GM12878 (cell line): ENCODE measurements around the gene SEMA5A. TPM values are rescaled to one million over a fixed set of nuclear protein-coding genes. Genes with fewer than 3 reads are reported as not detected.

Source experiments
- ATAC-seq: fragments of 200-7000 bp; cut with Tn5 transposase; 3 replicates; pipeline ENCODE4 v1.9.1; 2020; ENCODE audit warnings: mild to moderate bottlenecking, moderate library complexity
- BruUV-seq: library from RNA; stranded (reverse); fragments of 400-500 nt; replicated peaks from 2 replicates; lab custom pipeline; 2021; lab: Mats Ljungman, UMichigan
- CTCF ChIA-PET: fragments of 300-600 bp; sonication (Branson Sonifier 250); formaldehyde crosslinking; extraction: SDS; loops from one replicate; lab custom pipeline; 2021; ENCODE audit warnings: inconsistent platforms; lab: Yijun Ruan, JAX
- POLR2A ChIA-PET: fragments of 350-600 bp; formaldehyde crosslinking; extraction: SDS; loops from one replicate; lab custom pipeline; 2021; ENCODE audit warnings: inconsistent platforms; lab: Charles Lee
- RAD21 ChIA-PET: fragments of 300-600 bp; sonication (Branson Sonifier 250); formaldehyde crosslinking; loops from one replicate; lab custom pipeline; 2023; ENCODE audit warnings: antibody characterized with exemption; ENCODE audit not compliant: unreplicated experiment; lab: Charles Lee
- SMC1A ChIA-PET: fragments of 300-600 bp; sonication (Branson Sonifier 250); formaldehyde crosslinking; loops from one replicate; lab custom pipeline; 2023; ENCODE audit not compliant: unreplicated experiment, uncharacterized antibody; lab: Charles Lee
- DNase-seq: peaks from one replicate; pipeline ENCODE4 v3.0.0-alpha.2; 2011; ENCODE audit warnings: low read depth, low spot score
- FAIRE-seq: peaks from 3 replicates; lab custom pipeline; 2011; peaks lifted over from hg19 to GRCh38; lab: Jason Lieb, UNC
- H2AFZ ChIP-seq: 2 replicates; pipeline ENCODE4 v1.6.0; 2011; ENCODE audit warnings: low read depth, low read length, control low read depth; ENCODE audit not compliant: control insufficient read depth
- H3K27ac ChIP-seq: 2 replicates; pipeline ENCODE4 v1.5.1; 2011; ENCODE audit warnings: control low read depth; ENCODE audit not compliant: control insufficient read depth, insufficient read depth
- H3K27me3 ChIP-seq, 2 experiments: replicated peaks in 1 of 2; 2 replicates each; pipeline versions ENCODE4 v1.6.0 to v1.6.1; 2011; ENCODE audit warnings: low read length in 1 of 2; ENCODE audit not compliant: control insufficient read depth in 2 of 2, insufficient read depth in 2 of 2
- H3K36me3 ChIP-seq, 2 experiments: 2 replicates each; pipeline ENCODE4 v1.5.1; 2011; ENCODE audit warnings: low read length in 1 of 2; ENCODE audit not compliant: control insufficient read depth in 2 of 2, insufficient read depth in 2 of 2
- H3K4me1 ChIP-seq: 2 replicates; pipeline ENCODE4 v1.6.1; 2011; ENCODE audit warnings: mild to moderate bottlenecking, low read length, moderate library complexity, mixed read lengths; ENCODE audit not compliant: control insufficient read depth, insufficient read depth
- H3K4me2 ChIP-seq: 2 replicates; pipeline ENCODE4 v1.6.0; 2011; ENCODE audit warnings: control low read depth; ENCODE audit not compliant: control insufficient read depth, insufficient read depth
- H3K4me3 ChIP-seq: fragments of 200-600 bp; sonication (generic); 2 replicates; pipeline ENCODE4 v1.5.1; 2016
- H3K79me2 ChIP-seq: 2 replicates; pipeline ENCODE4 v1.6.0; 2011; ENCODE audit warnings: low read length; ENCODE audit not compliant: control insufficient read depth, insufficient read depth
- H3K9ac ChIP-seq: 2 replicates; pipeline ENCODE4 v1.8.0; 2011; ENCODE audit warnings: low read length, control low read depth, mixed read lengths; ENCODE audit not compliant: control insufficient read depth, insufficient read depth
- H3K9me3 ChIP-seq: replicated peaks from 3 replicates; pipeline ENCODE4 v1.5.1; 2011; ENCODE audit warnings: mild to moderate bottlenecking, low read length; ENCODE audit not compliant: control insufficient read depth, insufficient read depth
- H4K20me1 ChIP-seq: 2 replicates; pipeline ENCODE4 v1.6.0; 2011; ENCODE audit not compliant: control insufficient read depth, insufficient read depth
- CBFB ChIP-seq: IDR thresholded peaks from 2 replicates; pipeline ENCODE4 v1.6.1; 2016; ENCODE audit warnings: antibody characterized with exemption, low read depth
- CBX5 ChIP-seq: sonication (generic); IDR thresholded peaks from 2 replicates; pipeline ENCODE4 v1.6.1; 2016; ENCODE audit warnings: low read depth, moderate library complexity, mild to moderate bottlenecking, inconsistent platforms
- CREM ChIP-seq: IDR thresholded peaks from 2 replicates; pipeline ENCODE4 v1.6.1; 2014; ENCODE audit warnings: antibody characterized with exemption, low read depth
- HDGF ChIP-seq: fragments of 450-650 bp; IDR thresholded peaks from 2 replicates; pipeline ENCODE4 v1.6.1; 2016; ENCODE audit warnings: antibody characterized with exemption
- LARP7 ChIP-seq: fragments of 450-650 bp; IDR thresholded peaks from 2 replicates; pipeline ENCODE4 v1.6.1; 2017; ENCODE audit warnings: mild to moderate bottlenecking
- MTA3 ChIP-seq: IDR thresholded peaks from 2 replicates; pipeline ENCODE4 v1.6.1; 2012; ENCODE audit warnings: low read length, inconsistent platforms, borderline replicate concordance
- POLR2AphosphoS2 ChIP-seq: IDR thresholded peaks from 2 replicates; pipeline ENCODE4 v1.6.1; 2011; ENCODE audit warnings: low read depth, mild to moderate bottlenecking, low read length, improper control_type of control experiment, moderate library complexity
- SMARCA5 ChIP-seq: fragments of 450-650 bp; IDR thresholded peaks from 2 replicates; pipeline ENCODE4 v1.6.1; 2017; ENCODE audit warnings: mild to moderate bottlenecking
- SPI1 ChIP-seq: IDR thresholded peaks from 2 replicates; pipeline ENCODE4 v1.6.1; 2011; ENCODE audit warnings: low read depth, mild to moderate bottlenecking, low read length, moderate library complexity, borderline replicate concordance; ENCODE audit not compliant: insufficient read depth
- ZNF274 ChIP-seq: IDR thresholded peaks from one replicate; pipeline ENCODE4 v1.8.0; 2011; ENCODE audit not compliant: insufficient read length, insufficient read depth
- WGBS: methylation state at CpG from one replicate; pipeline ENCODE4 v1.1.6; 2016; ENCODE audit warnings: low lambda C conversion rate; ENCODE audit not compliant: insufficient replicate concordance, insufficient coverage; ENCODE audit errors: missing lambda C conversion rate; 5-methylcytosine and 5-hydroxymethylcytosine counted together
- in situ Hi-C: fragments of 300-500 bp; cut with MboI; formaldehyde crosslinking; loops from 9 replicates; pipeline ENCODE4 v1.14.3; 2018; ENCODE audit warnings: mixed read lengths
- intact Hi-C: fragments of 100-400 bp; cut with micrococcal nuclease; formaldehyde crosslinking; loops from one replicate; pipeline ENCODE4 v1.14.2; 2022; ENCODE audit not compliant: unreplicated experiment
- polyA plus RNA-seq, 11 experiments: library from polyadenylated mRNA; depleted of rRNA in 4 of 11; unstranded in 6 of 11; stranded (reverse) in 5 of 11; fragments of >200 nt; fragmentation: Nextera tagmentation in 4 of 11; fragmentation: Illumina TruSeq in 1 of 11; extraction: Ambion mirVana in 4 of 11; extraction: Trizol in 1 of 11; gene quantifications; 1 replicate in 1 of 11; 2 replicates in 10 of 11; pipeline versions ENCODE4 v1.2.1 to v1.2.3, GENCODE V29; 2011 to 2016; ENCODE audit warnings: inconsistent platforms in 2 of 11, missing spikeins in 2 of 11, low read depth in 1 of 11
- total RNA-seq, 4 experiments: library from RNA; depleted of rRNA in 3 of 4; stranded (reverse); fragments of >200 nt in 3 of 4; fragmentation: Illumina TruSeq in 1 of 4; extraction: Trizol in 1 of 4; gene quantifications; 2 replicates each; pipeline versions ENCODE4 v1.2.1 to v1.2.3, GENCODE V29; 2013 to 2021
- TF ChIP-seq, protein P1 (sequence below): fragments of 450-650 bp; IDR thresholded peaks from 2 replicates; pipeline ENCODE4 v1.6.1; 2017; ENCODE audit warnings: mild to moderate bottlenecking, moderate library complexity

SEMA5A gene
- total and polyA plus RNA-seq, 10 of the 15 experiments (the other 5 are each of a cell fraction or from before 2014, with no cell fraction given) = 0.03 to 2.4 (median 0.09) TPM; not detected in 1

DNA sequence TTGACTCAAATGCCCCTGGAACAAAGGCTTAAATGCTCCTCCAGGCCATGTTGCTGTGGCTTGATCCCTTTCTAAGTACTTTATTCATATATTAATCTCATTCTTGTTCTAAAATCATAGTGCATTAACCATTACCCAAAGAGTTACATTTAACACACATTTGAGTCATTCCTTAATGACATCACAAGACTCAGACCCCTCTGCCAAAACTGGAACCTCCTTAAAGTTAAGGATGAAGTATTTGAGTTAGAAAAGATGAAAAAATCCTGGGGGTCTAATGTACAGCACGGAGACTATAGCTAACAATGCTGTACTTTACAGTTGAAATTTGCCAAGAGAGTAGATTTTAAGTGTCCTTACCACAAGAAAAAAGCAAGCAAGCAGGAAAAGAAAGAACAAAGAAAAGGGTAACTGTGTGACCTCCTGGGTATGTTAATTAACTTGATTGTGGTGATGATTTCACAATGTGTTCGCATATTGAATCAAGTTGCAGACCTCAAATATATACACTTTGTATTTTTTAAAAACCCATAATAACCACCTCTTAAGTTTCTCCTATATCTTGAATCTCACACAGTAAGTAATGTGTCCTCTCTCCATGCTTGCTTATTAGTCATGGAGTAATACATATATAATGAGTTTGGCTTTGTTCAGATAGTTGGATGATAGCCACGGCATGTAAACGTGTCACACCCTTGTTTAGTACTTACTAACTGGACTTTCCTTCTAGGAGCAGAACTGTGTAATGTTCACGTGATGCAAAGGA is 376.9 kb downstream of the SEMA5A start:
- no peaks in the 10 kb centered on the region for H3K36me3 ChIP-seq
- H3K79me2 ChIP-seq = no peaks in the 10 kb centered on the region
- in situ Hi-C loops = no loop called here
- CTCF ChIA-PET = no interaction called here
- SMC1A ChIA-PET = interaction anchor here (1.1 to 1.3 kb wide), 2 partner anchors 17 to 29 kb away, joined by 3 read pairs; no protein-coding TSS in a partner anchor
- no peaks in the 10 kb centered on the region for H4K20me1 ChIP-seq
- TF ChIP-seq CREM (no peak), LARP7 (no peak)
- H3K9ac ChIP-seq = no peak overlapping the region
- no peaks in the 10 kb centered on the region for H3K4me1 ChIP-seq
- no peaks in the 10 kb centered on the region for H3K27me3 ChIP-seq
- no peaks in the 10 kb centered on the region for H3K9me3 ChIP-seq
- H2AFZ ChIP-seq = no peak overlapping the region
- DNase-seq (no peak), ATAC-seq (no peak), FAIRE-seq (no peak)
- intact Hi-C loops = no loop called here
- H3K4me2 ChIP-seq = no peak overlapping the region
- no TSS peak for BruUV-seq
- POLR2A ChIA-PET = no interaction called here
- no peak overlapping the region for H3K27ac ChIP-seq
- RAD21 ChIA-PET = no interaction called here
- no peak overlapping the region for H3K4me3 ChIP-seq
- 28% methylated on average over 5 of the region's 5 CpGs for WGBS

DNA sequence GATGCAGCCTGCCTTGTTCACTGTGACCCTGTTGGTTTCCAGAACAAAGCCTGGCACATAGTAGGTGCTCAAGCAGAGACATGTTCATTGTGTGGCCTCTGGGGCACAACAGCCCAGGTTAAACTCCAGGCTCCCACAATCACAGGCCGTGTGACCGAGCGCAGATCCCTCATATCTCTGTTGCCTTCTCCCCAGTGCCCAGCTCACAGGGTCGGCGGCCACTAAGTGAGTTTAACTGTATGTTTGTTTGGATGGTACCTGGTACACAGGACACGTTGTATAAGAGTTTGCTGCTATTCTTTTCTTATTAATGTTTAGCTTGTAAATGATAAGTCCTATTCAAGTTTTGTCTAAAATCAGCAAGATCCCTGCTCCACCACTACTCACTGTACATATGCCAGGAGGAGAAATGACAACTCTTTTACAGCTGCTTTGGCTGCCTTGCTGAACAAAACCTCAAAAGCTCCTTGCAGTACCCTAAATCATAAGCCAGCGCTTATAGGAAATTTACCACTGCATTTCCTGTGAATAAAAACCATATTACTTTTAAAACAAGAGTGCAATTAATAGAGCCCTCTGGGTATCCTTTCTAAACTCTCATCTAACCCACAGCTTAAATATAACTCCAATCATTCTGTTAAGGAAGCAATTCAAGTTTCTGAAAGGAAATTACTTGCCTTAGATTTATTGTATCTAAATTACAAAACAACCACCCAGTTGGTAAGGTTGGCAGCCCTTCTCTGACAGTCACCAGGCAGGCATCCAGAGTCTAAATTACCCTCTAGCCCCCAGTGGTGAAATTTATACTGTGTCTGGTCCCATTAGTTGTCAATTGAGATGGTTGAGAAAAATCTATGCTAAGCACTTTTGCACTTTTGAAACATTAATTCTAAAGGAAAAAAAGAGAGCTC is 379.4 kb downstream of the SEMA5A start:
- FAIRE-seq = no peak
- H3K27ac ChIP-seq = no peak overlapping the region
- H3K4me2 ChIP-seq = no peak overlapping the region
- no peaks in the 10 kb centered on the region for H3K9me3 ChIP-seq
- H4K20me1 ChIP-seq = no peaks in the 10 kb centered on the region
- WGBS = 44% methylated on average over 7 of the region's 7 CpGs
- ChIA-PET SMC1A (interaction anchor here (1.1 to 1.8 kb wide), 3 partner anchors 8 to 110 kb away, joined by 3 to 4 read pairs (median 3); no protein-coding TSS in a partner anchor), CTCF (interaction anchor here (0.9 to 1.2 kb wide), 2 partner anchors 11 to 40 kb away, joined by 3 read pairs; no protein-coding TSS in a partner anchor), POLR2A (no interaction called here), RAD21 (interaction anchor here (1.0 kb wide), 1 partner anchor 41 kb away, joined by 3 read pairs; no protein-coding TSS in a partner anchor)
- DNase-seq = no peak
- no TSS peak for BruUV-seq
- intact Hi-C loops (no loop called here), in situ Hi-C loops (no loop called here)
- no peak overlapping the region for H2AFZ ChIP-seq
- no peak overlapping the region for H3K9ac ChIP-seq
- ATAC-seq = no peak
- no peaks in the 10 kb centered on the region for H3K36me3 ChIP-seq
- no peaks in the 10 kb centered on the region for H3K27me3 ChIP-seq
- H3K4me3 ChIP-seq = no peak overlapping the region
- no peaks in the 10 kb centered on the region for H3K79me2 ChIP-seq
- H3K4me1 ChIP-seq = no peaks in the 10 kb centered on the region
- TF ChIP-seq LARP7 (no peak), ZNF274 (no peak), POLR2AphosphoS2 (no peak), CBX5 (no peak), MTA3 (no peak), HDGF (no peak), CBFB (no peak), SPI1 (no peak), SMARCA5 (no peak)
- TF ChIP-seq, protein P1, sequence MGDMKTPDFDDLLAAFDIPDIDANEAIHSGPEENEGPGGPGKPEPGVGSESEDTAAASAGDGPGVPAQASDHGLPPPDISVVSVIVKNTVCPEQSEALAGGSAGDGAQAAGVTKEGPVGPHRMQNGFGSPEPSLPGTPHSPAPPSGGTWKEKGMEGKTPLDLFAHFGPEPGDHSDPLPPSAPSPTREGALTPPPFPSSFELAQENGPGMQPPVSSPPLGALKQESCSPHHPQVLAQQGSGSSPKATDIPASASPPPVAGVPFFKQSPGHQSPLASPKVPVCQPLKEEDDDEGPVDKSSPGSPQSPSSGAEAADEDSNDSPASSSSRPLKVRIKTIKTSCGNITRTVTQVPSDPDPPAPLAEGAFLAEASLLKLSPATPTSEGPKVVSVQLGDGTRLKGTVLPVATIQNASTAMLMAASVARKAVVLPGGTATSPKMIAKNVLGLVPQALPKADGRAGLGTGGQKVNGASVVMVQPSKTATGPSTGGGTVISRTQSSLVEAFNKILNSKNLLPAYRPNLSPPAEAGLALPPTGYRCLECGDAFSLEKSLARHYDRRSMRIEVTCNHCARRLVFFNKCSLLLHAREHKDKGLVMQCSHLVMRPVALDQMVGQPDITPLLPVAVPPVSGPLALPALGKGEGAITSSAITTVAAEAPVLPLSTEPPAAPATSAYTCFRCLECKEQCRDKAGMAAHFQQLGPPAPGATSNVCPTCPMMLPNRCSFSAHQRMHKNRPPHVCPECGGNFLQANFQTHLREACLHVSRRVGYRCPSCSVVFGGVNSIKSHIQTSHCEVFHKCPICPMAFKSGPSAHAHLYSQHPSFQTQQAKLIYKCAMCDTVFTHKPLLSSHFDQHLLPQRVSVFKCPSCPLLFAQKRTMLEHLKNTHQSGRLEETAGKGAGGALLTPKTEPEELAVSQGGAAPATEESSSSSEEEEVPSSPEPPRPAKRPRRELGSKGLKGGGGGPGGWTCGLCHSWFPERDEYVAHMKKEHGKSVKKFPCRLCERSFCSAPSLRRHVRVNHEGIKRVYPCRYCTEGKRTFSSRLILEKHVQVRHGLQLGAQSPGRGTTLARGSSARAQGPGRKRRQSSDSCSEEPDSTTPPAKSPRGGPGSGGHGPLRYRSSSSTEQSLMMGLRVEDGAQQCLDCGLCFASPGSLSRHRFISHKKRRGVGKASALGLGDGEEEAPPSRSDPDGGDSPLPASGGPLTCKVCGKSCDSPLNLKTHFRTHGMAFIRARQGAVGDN = no peak
